Ishikawa (cell line): ENCODE results near the gene CHRNB4.

Experiments
- EGR1 ChIP-seq: IDR thresholded peaks from 2 replicates; pipeline ENCODE4 v1.6.1; 2012
- EP300 ChIP-seq: IDR thresholded peaks from 2 replicates; pipeline ENCODE4 v1.6.1; 2012; ENCODE audit warnings: borderline replicate concordance
- TCF12 ChIP-seq: IDR thresholded peaks from 2 replicates; pipeline ENCODE4 v1.6.1; 2012; ENCODE audit warnings: low read depth
- YY1 ChIP-seq: IDR thresholded peaks from 2 replicates; pipeline ENCODE4 v1.6.1; 2012; ENCODE audit warnings: low read depth
- ZBTB7A ChIP-seq: IDR thresholded peaks from 2 replicates; pipeline ENCODE4 v1.6.1; 2012; ENCODE audit warnings: low read depth

DNA sequence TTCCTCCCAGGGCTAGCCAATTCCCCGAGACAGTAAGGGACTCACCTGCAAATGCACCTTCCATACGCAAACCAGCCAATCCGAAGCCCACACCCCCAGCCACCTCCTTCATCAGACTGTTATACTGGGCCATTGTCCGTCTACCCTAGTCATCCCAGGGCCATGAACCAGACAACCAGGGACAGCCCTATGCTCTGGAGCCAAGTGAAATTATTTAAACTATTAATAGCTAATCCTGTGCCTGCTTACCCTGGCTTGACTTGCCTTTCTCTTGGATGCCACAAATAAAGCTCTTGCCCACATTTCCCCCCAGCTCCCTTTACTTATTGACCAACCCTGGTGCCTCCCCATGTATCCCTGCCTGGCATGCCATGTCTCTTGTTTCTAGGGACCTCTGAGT, 4.0 kb upstream of the CHRNB4 start:
- TF ChIP-seq EP300 (no peak), YY1 (no peak), TCF12 (no peak), ZBTB7A (no peak), EGR1 (no peak)
